ENCODE measurements around the gene ALAD.

DNA sequence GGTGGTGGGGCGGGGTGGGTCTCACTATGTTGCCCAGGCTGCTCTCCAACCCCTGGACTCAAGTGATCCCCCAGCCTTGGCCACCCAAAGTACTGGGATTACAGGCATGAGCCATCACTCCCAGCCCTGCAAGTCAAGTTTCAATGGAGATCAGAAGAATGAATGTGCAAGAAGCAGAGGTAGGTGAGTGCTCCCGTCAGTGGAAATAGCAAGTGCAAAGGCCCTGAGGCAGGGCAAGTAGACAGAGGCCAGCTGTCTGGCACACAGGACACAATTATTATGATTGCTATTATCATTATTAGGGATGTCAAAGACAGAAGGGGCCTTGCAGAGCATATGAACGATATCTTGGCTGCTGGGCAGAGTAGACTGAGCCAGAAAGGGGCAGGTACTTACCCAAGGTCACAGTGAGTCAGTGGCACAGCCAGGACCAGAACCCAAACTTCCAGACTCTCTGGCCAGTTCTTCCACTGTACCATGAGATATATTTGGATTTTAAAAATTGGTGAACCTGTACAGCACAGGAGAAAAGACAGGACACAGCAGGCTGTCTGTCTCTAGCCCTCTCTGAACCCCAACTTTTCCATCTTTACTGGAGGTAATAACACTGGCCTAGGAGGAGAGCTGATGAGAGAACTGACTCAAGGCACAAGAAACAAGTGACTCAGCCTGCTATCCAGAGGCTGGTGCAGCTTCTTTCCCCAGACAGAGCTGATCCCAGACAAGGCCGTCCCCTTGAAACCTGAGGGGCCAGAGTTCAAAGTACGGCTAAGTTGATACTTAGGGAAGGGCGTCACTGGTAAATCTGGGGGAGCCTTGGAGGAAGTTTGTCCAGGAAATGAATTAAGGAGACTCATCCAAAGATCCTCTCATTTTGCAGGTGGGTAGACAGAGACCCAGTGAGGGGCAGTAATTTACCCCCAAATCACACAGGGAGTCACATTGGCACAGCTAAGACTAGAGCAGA lies 25.7 kb downstream of the ALAD start:
- TF ChIP-seq, protein P1, sequence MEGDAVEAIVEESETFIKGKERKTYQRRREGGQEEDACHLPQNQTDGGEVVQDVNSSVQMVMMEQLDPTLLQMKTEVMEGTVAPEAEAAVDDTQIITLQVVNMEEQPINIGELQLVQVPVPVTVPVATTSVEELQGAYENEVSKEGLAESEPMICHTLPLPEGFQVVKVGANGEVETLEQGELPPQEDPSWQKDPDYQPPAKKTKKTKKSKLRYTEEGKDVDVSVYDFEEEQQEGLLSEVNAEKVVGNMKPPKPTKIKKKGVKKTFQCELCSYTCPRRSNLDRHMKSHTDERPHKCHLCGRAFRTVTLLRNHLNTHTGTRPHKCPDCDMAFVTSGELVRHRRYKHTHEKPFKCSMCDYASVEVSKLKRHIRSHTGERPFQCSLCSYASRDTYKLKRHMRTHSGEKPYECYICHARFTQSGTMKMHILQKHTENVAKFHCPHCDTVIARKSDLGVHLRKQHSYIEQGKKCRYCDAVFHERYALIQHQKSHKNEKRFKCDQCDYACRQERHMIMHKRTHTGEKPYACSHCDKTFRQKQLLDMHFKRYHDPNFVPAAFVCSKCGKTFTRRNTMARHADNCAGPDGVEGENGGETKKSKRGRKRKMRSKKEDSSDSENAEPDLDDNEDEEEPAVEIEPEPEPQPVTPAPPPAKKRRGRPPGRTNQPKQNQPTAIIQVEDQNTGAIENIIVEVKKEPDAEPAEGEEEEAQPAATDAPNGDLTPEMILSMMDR (IDR thresholded peaks at IDR 0.05), result no peak
- TF ChIP-seq POLR2A (IDR thresholded peaks at IDR 0.05) (no peak), POLR2AphosphoS5 (IDR thresholded peaks at IDR 0.05) (no peak)

All from gastroesophageal sphincter (tissue), 3 donors.